Measurements from ENCODE around the gene CABP7.

The CABP7 gene

GRCh38 chr22:29722587-29722986, 2.8 kb downstream of the CABP7 start:
- no peak for DNase-seq (ENCODE audit: low read depth)

DNA sequence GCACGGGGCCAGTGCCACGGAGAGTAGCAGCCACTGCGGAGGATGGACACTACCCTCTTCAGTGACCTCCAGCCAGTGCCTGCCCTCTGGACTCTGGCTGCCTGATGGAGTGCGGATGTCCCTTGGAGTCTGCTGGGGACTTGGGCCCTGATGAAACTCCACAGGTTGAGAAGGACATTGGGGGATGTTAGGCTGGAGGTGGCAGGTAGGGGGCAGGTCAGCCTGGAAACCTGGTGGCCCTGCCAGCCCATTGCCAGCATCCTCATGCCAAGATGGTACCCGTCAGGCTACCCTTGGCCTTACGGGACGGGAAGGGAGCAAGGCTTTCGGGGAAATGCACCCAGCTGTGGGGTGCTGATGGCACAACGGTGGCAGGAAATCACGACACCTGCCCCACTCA, 4.0 kb downstream of the CABP7 start:
- no peak for DNase-seq (ENCODE audit: low read depth)

DNA sequence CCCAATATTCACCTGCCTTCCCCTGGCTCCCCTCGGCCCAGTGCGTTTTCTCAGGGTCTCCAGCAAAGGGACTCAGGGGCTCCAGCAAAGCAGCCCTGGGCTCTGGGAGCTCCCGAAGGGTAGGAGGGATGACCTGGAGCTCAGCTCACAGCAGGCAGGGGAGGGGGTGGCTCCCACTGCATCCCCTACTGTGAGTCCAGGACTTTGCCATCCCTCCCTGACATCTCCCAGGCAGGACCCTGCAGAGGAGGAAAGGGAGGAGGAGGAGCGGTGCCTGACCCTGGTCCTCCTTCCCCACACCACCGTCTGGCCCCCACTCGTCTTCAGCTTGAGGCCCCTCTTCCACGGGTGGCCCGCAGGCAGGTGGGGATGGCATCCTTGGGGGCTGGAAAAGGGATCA, 5.0 kb downstream of the CABP7 start:
- DNase-seq (ENCODE audit: low read depth), result no peak

DNA sequence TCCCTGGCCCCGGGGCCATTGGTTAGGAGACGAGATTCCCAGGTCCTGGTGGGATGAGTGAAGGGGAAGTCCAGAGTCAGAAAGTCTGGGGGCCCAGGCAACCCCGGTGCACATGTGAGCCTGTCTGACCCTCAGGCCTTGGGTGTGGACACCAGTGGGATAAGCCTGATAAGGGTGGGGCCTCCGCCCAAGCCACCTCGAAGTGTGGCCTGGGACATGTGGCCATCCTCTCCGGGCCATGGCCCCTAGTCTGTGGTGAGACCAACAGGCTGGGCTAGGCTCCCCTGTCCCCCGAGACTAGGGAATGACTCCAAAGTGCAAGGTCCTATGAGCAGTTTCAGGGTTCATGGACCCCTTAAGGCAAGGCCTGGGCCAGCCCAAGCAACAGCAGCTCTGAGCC, 6.3 kb downstream of the CABP7 start:
- no peak for DNase-seq (ENCODE audit: low read depth)

GRCh38 chr22:29726512-29727130, 6.8 kb downstream of the CABP7 start:
- DNase-seq (ENCODE audit: low read depth), result no peak

DNA sequence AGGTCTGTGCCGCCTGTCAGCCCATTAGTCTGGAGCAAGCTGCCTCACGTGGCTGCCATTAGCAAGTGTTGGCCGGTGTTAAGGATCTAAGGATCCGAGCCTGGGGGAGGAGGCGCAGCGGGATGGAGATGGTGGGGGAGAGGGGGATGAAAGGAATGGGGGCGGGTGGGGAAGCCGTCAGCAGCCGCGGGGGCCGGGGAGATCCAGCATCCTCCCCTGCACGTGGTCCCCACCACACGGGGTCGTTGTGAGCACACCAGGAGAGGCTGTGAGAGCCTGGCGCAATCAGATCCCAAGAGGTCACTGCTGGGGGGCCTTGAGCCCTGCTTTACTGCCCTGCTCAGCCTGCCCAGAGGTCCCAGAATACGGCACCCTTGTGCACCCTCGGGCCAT, 7.3 kb downstream of the CABP7 start:
- no peak for DNase-seq (ENCODE audit: low read depth)

GRCh38 chr22:29729161-29729560, 9.4 kb downstream of the CABP7 start:
- no peak for DNase-seq (ENCODE audit: low read depth)

DNA sequence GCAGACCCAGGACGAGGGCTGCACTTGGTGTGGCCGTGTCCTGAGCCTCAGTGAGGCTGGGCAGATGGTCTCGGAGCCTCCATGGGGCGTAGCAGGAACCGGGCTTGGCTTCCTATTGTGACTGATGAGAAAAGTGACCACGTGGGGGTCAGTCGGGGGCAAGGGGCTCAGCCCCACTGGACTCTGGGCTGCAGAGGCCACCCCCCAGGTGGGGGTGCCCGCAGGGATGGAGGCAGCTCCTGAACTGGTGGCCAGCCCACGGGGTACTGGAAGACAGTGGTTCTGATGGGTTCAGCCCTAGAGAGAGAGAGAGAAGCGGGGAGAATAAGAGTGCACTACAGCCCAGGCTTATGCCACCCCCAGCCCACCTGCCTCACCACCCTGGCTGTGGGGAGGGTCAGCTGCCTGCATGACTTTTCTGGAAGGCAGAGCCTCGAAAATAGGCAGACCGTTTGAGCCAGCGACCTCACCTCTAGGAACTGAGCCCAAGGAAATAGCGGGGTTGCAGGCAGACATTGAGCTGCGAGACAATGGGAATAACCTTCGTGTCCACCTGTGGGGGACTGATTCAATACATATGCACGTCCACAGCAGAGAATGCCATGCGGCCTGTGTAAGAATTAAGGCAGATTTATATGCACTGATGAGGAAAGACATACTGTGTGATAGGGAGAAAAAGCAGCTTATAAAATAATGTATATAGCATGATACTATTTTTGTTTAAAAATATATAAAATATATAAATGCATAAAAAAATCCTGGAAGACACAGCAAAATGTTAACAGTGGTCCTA, 11.5 kb downstream of the CABP7 start:
- DNase-seq (ENCODE audit: low read depth), result no peak

- DNase-seq (ENCODE audit: low read depth), result no peak
Observed at GRCh38 chr22:29732883-29733282, 13.1 kb downstream of the CABP7 start.

- DNase-seq (ENCODE audit: low read depth), result no peak
Observed at GRCh38 chr22:29733362-29734201, 13.8 kb downstream of the CABP7 start.

DNA sequence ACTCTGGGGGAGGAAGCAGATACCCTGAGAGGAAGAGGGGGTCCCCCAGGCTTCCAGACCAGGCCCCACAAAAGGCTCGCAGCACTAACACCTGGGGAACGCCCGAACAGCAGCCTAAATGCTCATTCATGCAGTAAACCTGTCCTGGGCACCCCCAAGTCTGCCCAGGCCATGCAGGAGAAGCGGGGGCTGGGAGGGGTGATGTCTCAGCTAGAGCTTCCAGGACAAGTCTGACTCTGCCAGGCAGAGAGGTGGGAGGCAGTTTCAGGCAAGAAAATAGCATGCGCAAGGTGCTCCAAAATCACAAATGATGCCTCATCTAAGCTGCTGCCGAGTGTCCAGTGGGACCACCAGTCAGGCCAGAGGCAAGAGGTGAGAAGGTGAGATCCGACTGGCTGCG, 14.6 kb downstream of the CABP7 start:
- DNase-seq (ENCODE audit: low read depth), result no peak

GRCh38 chr22:29734838-29735237, 15.0 kb downstream of the CABP7 start:
- no peak for DNase-seq (ENCODE audit: low read depth)

DNA sequence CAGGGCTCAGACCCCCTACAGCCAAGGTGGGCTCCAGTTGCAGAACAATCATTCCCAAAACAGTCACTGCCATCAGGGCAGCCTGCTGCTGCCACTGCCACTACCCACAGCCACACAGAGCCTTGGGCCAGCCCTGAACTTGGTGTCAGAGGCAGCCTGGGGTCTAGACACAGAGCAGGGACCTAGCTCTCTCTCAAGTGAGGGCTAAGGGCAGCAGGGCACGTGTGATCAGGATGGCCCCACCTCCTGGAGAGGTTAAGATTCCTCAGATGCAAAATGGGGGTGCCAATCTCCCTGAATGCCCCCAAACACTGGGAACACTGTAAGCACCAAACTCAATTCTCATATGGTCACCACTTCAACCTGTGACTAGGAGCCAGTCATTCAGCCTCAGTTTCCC, 15.6 kb downstream of the CABP7 start:
- DNase-seq (ENCODE audit: low read depth), result no peak

GRCh38 chr22:29737251-29738117, 17.7 kb downstream of the CABP7 start:
- DNase-seq (ENCODE audit: low read depth), result no peak

DNA sequence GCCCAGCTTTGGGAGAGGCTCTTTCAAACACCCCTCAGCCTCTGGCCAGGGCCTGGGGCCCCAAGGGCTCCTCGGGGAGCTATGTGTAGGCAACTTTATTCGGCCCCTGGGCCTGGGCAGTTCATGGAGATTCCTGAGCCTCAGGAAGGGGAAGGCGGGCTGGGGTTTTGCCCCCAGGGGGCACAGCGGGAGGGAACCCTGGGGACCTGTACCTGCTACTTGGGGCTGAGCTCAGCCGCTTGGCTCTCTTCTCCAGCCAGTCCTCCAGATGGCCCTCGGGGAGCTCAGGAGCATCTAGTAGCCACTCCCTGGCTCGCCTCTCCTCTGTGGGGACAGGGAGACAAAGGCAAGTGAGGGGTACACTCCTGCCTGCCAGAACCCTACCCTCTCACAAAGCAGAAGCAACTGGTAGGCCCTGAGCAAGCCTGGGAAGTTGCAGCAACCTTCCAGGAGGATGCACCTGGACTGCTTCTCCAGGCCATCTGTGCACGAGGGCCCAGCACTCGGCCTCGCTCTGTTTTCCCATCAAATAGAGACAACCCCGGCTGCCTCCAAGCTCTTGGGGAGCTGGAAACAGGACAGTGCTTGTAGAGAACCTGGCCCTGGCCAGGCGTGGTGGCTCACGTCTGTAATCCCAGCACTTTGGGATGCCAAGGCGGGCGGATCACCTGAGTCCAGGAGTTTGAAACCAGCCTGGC, 18.5 kb downstream of the CABP7 start:
- DNase-seq (ENCODE audit: low read depth), result no peak

DNA sequence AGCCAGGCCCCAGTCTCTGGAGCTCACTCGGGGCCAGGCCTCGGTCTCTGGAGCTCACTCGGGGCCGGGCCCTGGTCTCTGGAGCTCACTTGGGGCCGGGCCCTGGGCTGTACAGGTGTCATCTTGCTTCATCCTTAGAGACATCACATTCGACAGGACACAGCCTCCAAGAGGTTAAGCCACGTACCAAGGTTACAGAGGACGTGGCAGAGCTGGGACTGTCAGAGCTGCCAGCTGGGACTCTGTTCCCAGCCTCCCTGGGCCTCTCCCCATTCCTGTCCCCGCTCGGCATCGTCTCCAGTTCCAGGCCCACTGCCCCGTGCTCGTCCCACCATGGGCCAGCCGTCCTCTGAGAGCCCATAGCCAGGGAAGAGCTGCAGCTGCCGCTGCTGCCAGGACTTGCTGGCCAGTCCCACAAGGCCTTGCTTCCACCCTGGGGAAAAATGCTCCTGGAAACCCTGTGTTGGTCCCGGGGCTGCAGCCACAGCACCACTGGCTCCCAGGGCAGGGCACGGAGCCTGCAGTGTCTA, 19.6 kb downstream of the CABP7 start:
- DNase-seq (ENCODE audit: low read depth), result no peak

- DNase-seq (ENCODE audit: low read depth), result no peak
Observed at GRCh38 chr22:29740216-29740615, 20.4 kb downstream of the CABP7 start.

- no peak for DNase-seq (ENCODE audit: low read depth)
Observed at GRCh38 chr22:29741926-29742325, 22.1 kb downstream of the CABP7 start.

DNA sequence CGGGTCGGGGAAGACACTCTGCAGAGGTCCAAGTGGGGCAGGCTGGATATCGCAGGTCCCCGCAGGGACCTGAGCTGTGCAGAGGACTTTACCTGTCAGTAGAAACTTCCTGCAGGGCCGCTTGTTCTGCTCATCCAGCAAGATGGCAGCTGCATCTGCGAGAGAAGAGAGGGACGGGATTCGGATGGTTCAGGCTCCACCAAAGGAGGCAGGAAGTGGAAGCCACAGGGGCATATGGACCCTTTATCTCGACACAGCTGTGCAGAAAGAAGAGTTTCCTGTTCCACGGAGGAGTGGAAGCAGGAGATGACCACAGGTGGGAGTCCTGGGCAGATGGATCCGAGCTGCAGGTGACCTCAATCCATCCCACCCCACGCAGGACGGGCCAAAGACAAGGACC, 22.5 kb downstream of the CABP7 start:
- DNase-seq (ENCODE audit: low read depth), result no peak

DNA sequence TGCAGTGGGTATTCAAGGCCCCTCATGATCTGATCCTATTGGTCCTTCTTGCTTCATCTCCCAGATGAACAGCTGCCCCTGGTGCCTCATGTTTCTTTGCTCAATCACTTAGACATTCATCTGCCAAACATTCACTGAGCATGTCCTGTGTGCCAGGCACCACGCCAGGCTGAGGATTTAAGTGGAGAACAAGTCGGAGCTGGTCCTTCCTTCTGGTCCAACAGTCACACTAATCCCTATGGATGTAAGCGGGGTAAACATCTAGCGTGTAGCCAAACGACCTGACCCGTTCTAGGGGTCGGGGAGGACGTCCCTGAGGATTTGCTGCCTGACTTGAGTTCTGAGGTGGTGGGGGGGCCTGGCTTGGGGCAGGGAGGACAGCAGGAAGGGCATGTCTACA, 25.1 kb downstream of the CABP7 start:
- DNase-seq (ENCODE audit: low read depth), result peak; percentile 58

GRCh38 chr22:29747832-29748231, 28.0 kb downstream of the CABP7 start:
- DNase-seq (ENCODE audit: low read depth), result no peak

Measured in HS-5 (cell line).